ENCODE measurements around the gene DNAH9. TPM values are rescaled to one million over a fixed set of nuclear protein-coding genes. Genes with fewer than 3 reads are reported as not detected.

Gene DNAH9, protein sequence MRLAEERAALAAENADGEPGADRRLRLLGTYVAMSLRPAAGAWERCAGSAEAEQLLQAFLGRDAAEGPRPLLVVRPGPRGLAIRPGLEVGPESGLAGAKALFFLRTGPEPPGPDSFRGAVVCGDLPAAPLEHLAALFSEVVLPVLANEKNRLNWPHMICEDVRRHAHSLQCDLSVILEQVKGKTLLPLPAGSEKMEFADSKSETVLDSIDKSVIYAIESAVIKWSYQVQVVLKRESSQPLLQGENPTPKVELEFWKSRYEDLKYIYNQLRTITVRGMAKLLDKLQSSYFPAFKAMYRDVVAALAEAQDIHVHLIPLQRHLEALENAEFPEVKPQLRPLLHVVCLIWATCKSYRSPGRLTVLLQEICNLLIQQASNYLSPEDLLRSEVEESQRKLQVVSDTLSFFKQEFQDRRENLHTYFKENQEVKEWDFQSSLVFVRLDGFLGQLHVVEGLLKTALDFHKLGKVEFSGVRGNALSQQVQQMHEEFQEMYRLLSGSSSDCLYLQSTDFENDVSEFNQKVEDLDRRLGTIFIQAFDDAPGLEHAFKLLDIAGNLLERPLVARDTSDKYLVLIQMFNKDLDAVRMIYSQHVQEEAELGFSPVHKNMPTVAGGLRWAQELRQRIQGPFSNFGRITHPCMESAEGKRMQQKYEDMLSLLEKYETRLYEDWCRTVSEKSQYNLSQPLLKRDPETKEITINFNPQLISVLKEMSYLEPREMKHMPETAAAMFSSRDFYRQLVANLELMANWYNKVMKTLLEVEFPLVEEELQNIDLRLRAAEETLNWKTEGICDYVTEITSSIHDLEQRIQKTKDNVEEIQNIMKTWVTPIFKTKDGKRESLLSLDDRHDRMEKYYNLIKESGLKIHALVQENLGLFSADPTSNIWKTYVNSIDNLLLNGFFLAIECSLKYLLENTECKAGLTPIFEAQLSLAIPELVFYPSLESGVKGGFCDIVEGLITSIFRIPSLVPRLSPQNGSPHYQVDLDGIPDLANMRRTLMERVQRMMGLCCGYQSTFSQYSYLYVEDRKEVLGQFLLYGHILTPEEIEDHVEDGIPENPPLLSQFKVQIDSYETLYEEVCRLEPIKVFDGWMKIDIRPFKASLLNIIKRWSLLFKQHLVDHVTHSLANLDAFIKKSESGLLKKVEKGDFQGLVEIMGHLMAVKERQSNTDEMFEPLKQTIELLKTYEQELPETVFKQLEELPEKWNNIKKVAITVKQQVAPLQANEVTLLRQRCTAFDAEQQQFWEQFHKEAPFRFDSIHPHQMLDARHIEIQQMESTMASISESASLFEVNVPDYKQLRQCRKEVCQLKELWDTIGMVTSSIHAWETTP (N-terminal part only)
- total RNA-seq: 1 to 10 TPM in 3 of 4 donors, under 1 TPM in 1; 0.98 to 1.9 (median 1.5) TPM

DNA sequence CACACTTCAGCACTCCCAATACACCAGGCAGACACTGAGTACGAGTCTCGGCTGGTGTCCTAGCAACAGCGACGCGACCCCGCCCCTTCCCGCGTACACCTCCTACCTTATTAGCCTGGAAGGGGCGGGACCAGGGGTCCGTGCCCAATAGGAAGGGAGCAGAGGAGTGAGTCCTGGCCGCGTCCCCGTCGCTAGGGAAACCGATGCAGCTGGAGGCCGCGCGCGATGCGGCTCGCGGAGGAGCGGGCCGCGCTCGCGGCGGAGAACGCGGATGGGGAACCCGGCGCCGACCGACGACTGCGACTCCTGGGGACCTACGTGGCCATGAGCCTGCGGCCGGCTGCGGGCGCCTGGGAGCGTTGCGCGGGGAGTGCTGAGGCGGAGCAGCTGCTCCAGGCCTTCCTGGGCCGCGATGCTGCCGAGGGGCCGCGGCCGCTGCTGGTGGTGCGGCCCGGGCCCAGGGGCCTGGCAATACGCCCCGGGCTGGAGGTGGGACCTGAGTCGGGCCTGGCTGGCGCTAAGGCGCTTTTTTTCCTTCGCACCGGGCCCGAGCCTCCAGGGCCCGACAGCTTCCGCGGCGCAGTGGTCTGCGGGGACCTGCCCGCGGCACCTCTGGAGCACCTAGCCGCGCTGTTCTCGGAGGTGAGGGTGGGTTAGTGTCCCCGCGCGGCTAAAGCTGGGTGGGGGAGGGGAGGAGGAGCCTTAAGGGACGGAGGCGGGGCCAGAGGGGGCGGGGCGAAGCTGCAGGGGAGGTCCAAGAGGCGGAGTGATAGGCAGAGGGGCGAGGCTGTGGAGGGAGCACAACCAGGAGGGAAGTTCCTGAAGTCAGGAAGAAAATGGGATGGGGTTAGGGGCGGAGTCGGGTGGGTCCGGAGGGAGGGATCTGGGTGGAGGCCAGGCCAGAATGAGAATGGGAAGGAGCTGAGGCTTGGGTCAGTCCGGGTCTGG is at the start of gene DNAH9:
Gene DNAH9 (plus strand): TSS at position 197 of the 948 bp plus-strand sequence. CDS start 29 bp downstream, at position 226.
- Histone ChIP-seq H3K9me3 (no peaks in the 10 kb centered on the region), H3K27me3 (peaks cover 0 to 6% of the 10 kb centered on the region in 2 donors), H3K4me1 (peaks cover 0 to 20% (median 6%) of the 10 kb centered on the region in 4 donors), H3K36me3 (no peaks in the 10 kb centered on the region), H3K27ac (peak within 1 kb of the TSS; percentile 26 to 81 (median 69)), H3K4me3 (peak within 1 kb of the TSS; percentile 34 to 76 (median 60))
- TF ChIP-seq EP300 (IDR thresholded peaks at IDR 0.05) (peak in 1 of 2 donors; percentile 43), POLR2A (IDR thresholded peaks at IDR 0.05) (peak in 1 of 2 donors; percentile 28)
- TF ChIP-seq, protein P1, sequence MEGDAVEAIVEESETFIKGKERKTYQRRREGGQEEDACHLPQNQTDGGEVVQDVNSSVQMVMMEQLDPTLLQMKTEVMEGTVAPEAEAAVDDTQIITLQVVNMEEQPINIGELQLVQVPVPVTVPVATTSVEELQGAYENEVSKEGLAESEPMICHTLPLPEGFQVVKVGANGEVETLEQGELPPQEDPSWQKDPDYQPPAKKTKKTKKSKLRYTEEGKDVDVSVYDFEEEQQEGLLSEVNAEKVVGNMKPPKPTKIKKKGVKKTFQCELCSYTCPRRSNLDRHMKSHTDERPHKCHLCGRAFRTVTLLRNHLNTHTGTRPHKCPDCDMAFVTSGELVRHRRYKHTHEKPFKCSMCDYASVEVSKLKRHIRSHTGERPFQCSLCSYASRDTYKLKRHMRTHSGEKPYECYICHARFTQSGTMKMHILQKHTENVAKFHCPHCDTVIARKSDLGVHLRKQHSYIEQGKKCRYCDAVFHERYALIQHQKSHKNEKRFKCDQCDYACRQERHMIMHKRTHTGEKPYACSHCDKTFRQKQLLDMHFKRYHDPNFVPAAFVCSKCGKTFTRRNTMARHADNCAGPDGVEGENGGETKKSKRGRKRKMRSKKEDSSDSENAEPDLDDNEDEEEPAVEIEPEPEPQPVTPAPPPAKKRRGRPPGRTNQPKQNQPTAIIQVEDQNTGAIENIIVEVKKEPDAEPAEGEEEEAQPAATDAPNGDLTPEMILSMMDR (IDR thresholded peaks at IDR 0.05): peak in 1 of 5 experiments; percentile 14
- 2% methylated on average over 40 to 75 of the region's 84 CpGs for WGBS, 2 donors
- DNase-seq (ENCODE audit: low spot score in 2 of 2): peak; percentile 95

DNA sequence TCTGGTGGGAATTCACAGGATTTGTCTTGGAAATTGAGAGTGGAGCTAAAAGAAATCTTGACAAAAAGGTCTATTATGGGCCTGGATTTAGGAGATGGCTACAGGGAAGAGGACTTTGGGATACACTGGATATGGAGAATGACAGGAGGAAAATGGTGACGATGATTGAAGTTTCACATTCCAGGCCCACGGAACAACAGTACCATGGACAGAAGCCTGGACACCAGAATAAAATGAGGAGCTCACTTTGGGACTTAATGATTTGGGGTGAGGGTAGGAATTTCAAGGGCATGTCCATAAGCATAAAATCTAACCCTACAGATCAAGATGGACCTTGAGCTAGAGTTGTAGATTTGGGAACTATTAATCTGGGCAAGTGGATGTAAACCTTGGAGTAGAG is 47.8 kb upstream of the DNAH9 start:
- H3K9me3 ChIP-seq: no peaks in the 10 kb centered on the region
- no peaks in the 10 kb centered on the region for H3K36me3 ChIP-seq
- H3K27ac ChIP-seq: peak overlapping the region in 1 of 4 donors; percentile 41
- H3K27me3 ChIP-seq: no peaks in the 10 kb centered on the region
- WGBS, 2 donors: 87 to 88% methylated on average over 2 of the region's 2 CpGs
- DNase-seq (ENCODE audit: low spot score in 2 of 2): no peak
- H3K4me3 ChIP-seq: no peak overlapping the region
- H3K4me1 ChIP-seq: peaks cover 0 to 5% (median 0%) of the 10 kb centered on the region in 4 donors
- TF ChIP-seq POLR2A (IDR thresholded peaks at IDR 0.05) (no peak), EP300 (IDR thresholded peaks at IDR 0.05) (no peak)
- TF ChIP-seq, protein P1 (IDR thresholded peaks at IDR 0.05): no peak

DNA sequence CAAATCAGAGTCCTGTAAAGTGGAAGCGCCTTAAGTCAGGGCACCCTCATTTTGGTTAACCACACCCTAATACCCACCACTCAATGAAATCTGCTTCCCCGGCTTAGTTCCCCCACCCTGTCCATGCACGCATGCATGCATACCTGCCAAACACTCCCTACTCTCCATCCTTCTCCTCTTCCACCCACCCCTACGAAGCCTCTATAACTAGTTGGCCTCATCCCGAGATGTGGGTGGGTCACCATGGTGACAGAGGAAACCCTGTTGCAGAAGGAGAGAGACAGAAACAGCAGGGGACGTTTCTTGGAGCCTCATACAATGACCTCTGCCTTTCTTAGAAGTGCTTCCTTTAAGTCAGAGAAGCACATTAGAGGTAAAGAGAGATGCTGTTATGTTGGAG is 46.8 kb upstream of the DNAH9 start:
- peaks cover 0 to 5% (median 0%) of the 10 kb centered on the region in 4 donors for H3K4me1 ChIP-seq
- no peaks in the 10 kb centered on the region for H3K27me3 ChIP-seq
- no peak for DNase-seq (ENCODE audit: low spot score in 2 of 2)
- WGBS, 2 donors: 67 to 68% methylated on average over 6 of the region's 6 CpGs
- no peaks in the 10 kb centered on the region for H3K36me3 ChIP-seq
- no peak overlapping the region for H3K27ac ChIP-seq
- no peak overlapping the region for H3K4me3 ChIP-seq
- TF ChIP-seq, protein P1 (IDR thresholded peaks at IDR 0.05): no peak
- TF ChIP-seq EP300 (IDR thresholded peaks at IDR 0.05): no peak
- no peak for TF ChIP-seq POLR2A (IDR thresholded peaks at IDR 0.05)
- no peaks in the 10 kb centered on the region for H3K9me3 ChIP-seq

DNA sequence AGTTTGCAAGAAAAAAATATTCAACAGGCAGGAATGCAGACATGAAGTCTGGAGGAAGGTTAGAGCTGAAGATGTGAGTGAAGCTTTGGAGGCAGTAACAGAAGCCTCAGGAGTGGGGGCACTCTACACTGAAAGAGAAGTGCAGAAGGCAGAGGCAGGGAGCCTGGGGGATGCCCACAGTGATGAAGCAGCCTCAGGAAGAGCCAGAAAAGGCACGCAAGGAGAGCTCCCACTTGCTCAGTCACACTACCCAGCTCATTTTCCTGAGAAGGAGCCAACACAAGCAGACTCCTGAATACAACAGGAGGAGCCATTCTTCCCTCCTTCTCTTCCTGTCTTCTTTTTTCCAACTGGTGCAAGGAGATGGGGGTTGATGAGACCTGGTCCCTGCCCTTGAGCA is 45.1 kb upstream of the DNAH9 start:
- Histone ChIP-seq H3K27me3 (no peaks in the 10 kb centered on the region), H3K9me3 (peaks cover 0 to 7% (median 0%) of the 10 kb centered on the region in 4 donors), H3K4me3 (no peak overlapping the region), H3K36me3 (peaks cover 0 to 11% (median 0%) of the 10 kb centered on the region in 3 donors), H3K27ac (no peak overlapping the region), H3K4me1 (peaks cover 0 to 5% (median 0%) of the 10 kb centered on the region in 4 donors)
- TF ChIP-seq, protein P1 (IDR thresholded peaks at IDR 0.05): no peak
- no peak for TF ChIP-seq EP300 (IDR thresholded peaks at IDR 0.05)
- no peak for TF ChIP-seq POLR2A (IDR thresholded peaks at IDR 0.05)
- DNase-seq (ENCODE audit: low spot score in 2 of 2): no peak
- WGBS, 2 donors: 42 to 48% methylated on average over 1 of the region's 1 CpG
